GM21717 (cell line): ENCODE data around the gene HDAC4.

Experiments
- ATAC-seq: cut with Tn5 transposase; IDR thresholded peaks from one replicate; pipeline ENCODE4 v1.9.1; 2021; ENCODE audit warnings: mild to moderate bottlenecking, moderate library complexity; ENCODE audit not compliant: unreplicated experiment

Gene HDAC4

GRCh38 chr2:239025096-239025801 lies 375.6 kb downstream of the HDAC4 start:
- no peak for ATAC-seq

DNA sequence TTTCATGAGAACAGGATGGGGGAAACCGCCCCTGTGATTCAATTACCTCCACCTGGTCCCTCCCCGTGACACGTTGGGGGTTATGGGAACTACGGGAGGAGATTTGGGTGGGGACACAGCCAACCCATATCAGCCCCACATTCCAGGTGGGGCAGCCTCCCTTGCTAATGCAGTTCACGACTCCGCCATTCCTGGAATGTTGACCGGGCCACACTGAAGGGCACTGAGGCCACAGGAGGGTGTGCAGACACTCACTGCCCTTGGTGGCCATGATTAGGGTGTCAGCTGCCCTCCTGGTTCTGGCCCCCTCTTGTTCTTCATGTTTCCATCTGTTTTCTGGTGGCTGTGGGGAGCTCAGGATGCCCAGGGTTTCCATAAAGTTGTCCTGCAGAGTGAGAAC lies 376.6 kb downstream of the HDAC4 start:
- no peak for ATAC-seq

GRCh38 chr2:239022437-239023260 lies 378.2 kb downstream of the HDAC4 start:
- no peak for ATAC-seq

DNA sequence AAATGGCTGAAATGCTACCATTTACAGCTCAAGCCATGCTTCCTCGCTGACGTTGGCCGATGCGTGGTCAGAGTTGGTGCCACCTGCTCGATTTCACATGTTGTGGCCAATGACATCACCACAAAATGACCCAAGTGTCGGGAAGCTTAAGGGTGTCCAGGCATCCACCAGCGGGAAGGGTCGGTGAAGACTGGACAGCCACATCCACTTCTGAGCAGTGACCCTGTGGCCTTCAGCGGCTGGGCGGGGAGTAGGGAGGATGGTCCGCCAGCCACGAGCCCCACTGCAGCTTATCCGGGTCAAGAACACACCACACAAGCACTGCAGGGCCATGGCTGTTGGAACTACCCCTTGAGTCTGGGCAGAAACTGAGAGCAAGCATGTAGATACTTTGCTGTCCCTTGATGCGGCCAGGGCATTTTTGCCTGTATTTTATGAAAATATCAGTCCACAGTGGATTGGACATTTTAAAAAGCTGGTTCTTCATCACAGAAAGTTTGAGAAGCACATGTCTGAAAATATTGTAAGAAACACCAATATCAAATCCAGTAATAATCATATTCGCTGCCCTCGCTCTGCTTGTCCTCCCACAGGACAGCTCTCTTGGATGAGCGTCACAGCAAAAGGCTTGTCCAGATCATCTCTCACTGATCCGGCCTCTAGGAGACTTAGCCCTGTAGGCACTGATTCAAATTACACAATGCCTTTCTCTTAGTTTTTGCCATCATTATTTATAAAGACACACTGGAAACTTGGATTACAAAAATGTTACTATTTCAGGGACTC lies 379.0 kb downstream of the HDAC4 start:
- ATAC-seq = no peak

GRCh38 chr2:239021224-239021623 lies 379.6 kb downstream of the HDAC4 start:
- ATAC-seq = no peak

GRCh38 chr2:239020541-239021041 lies 380.2 kb downstream of the HDAC4 start:
- no peak for ATAC-seq

- ATAC-seq = no peak
These were observed 381.6 kb downstream of the HDAC4 start for GRCh38 chr2:239019183-239019581.

- no peak for ATAC-seq
These were observed 382.3 kb downstream of the HDAC4 start for GRCh38 chr2:239018271-239019182.

DNA sequence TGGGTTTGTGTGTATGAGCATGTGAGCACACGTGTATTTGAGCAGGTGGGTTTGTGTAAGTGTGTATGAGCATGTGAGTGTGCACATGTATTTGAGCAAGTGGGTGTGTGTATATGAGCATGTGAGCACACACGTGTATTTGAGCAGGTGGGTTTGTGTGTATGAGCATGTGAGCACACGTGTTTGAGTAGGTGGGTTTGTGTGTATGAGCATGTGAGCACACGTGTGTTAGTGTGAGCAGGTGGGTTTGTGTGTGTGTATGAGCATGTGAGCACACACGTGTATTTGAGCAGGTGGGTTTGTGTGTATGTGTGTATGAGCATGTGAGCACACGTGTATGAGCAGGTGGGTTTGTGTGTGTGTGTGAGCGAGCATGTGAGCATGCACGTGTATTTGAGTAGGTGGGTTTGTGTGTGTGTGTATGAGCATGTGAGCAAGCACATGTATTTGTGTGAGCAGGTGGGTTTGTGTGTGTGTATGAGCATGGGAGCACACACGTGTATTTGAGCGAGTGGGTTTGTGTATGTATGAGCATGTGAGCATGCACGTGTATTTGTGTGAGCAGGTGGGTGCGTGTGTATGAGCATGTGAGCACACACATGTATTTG lies 383.2 kb downstream of the HDAC4 start:
- no peak for ATAC-seq

DNA sequence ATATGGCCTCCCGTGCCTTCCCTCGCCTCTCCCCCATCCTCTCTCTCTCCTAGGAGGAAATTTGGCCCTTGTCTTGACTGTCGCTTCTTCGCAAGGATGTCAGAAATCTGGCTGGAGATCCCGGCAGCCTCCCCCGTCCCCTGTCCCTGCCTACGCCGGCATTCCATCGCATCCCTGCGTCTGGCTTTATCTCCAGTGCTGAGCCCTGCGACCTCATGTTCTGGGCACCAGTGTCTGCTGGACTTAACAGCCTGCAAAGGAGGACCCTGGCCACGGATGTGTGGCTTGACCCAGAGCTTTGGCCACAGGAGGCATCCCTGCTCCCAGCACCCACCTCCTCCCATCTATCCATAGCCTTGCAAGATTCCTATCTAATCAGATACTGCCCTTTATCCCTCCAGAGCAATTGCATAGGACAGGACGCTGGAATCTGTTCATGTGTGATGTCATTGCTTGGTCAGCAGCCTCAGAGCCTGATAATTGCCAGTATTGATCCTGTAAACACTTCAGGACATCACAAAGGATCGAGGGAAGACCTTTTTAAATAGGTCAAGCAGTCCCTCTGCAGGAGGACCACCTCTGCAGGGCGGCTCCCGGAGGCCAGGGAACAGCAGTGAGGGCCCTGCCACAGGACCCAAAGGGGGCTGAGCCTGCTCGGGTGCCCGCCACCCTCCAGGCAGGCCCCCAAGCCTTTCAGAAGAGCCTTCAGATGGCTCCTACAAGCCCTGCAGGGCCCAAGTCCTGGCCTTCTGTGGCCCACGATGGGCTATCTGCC lies 384.7 kb downstream of the HDAC4 start:
- ATAC-seq = no peak

GRCh38 chr2:239015218-239015900 lies 385.5 kb downstream of the HDAC4 start:
- ATAC-seq = no peak

GRCh38 chr2:239014458-239015217 lies 386.2 kb downstream of the HDAC4 start:
- ATAC-seq = no peak

DNA sequence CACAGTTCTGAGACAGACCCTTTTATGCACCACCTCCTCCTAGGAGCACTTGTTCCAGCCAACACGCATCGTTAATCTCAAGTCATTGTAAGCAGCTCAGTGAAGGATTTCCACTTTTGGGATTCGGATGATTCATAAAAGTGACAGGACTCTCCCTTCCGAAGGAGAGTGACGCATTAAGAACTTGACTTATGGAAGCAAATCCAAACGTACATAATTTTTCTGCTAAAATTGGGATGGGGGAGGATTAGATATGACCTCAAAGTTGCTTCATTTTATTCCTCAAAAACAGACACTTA lies 387.2 kb downstream of the HDAC4 start:
- no peak for ATAC-seq

DNA sequence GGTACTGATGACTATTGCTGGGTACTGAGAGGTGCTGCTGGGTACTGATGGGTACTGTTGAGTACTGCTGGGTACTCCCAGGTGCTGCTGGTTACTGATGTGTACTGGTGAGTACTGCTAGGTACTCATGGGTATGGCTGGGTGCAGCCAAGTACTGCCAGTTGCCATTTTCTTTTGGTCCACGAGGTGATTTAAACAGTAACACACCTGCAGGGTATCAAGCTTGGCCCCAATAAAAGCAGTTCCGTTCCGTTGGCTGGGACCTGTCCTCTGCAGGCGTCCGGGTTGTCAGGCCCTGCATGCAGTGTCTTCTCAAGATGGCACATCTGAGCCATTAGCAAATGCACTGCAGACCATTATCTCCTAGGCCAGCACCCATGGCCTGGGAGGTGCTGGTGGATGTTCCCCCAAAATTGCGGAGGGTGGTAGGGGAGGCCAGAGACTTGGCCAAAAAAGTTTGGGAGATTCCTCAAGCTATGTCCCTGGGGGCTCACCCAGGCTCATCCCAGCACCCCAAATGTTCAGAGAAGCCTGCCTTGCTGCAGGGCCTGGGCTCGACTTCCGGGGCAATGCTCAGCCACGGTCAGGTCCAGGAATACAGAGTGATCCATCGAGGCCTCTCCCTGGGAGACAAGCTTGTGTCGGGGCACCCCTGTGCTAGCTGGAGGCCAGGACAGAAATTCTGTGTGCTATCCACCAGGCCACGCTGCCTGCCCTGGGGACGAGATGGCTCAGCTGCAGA lies 387.7 kb downstream of the HDAC4 start:
- ATAC-seq = no peak

GRCh38 chr2:239012228-239012627 lies 388.6 kb downstream of the HDAC4 start:
- no peak for ATAC-seq

- no peak for ATAC-seq
These were observed 391.2 kb downstream of the HDAC4 start for GRCh38 chr2:239009589-239009961.
